KMS-11 (cell line): ENCODE data around the gene SLC27A1.

Experiments used
- H2AFZ ChIP-seq: fragments of 200-600 bp; sonication (generic); 2 replicates; pipeline ENCODE4 v1.6.1; 2016; ENCODE audit warnings: antibody characterized with exemption, mixed run types, low read depth
- H3K27ac ChIP-seq: fragments of 200-600 bp; sonication (generic); 2 replicates; pipeline ENCODE4 v1.6.1; 2016; ENCODE audit warnings: mild to moderate bottlenecking, mixed run types
- H3K27me3 ChIP-seq: fragments of 200-600 bp; sonication (generic); 2 replicates; pipeline ENCODE4 v1.6.1; 2017; ENCODE audit warnings: mild to moderate bottlenecking, low read depth, mixed run types, moderate library complexity; ENCODE audit not compliant: insufficient read depth
- H3K36me3 ChIP-seq: fragments of 200-600 bp; sonication (generic); 2 replicates; pipeline ENCODE4 v1.6.1; 2017; ENCODE audit warnings: mild to moderate bottlenecking, mixed run types; ENCODE audit not compliant: insufficient read depth
- H3K4me1 ChIP-seq: fragments of 200-600 bp; sonication (generic); 2 replicates; pipeline ENCODE4 v1.6.1; 2016; ENCODE audit warnings: mild to moderate bottlenecking, low read depth, mixed run types; ENCODE audit not compliant: poor library complexity, severe bottlenecking
- H3K4me2 ChIP-seq: fragments of 200-600 bp; sonication (generic); 2 replicates; pipeline ENCODE4 v1.7.0; 2016; ENCODE audit warnings: mild to moderate bottlenecking, mixed run types
- H3K4me3 ChIP-seq: fragments of 200-600 bp; sonication (generic); IDR thresholded peaks from 2 replicates; pipeline ENCODE4 v1.6.1; 2017; ENCODE audit warnings: low read depth, low read length, mixed read lengths; ENCODE audit not compliant: insufficient read depth
- H3K79me2 ChIP-seq: fragments of 200-600 bp; sonication (generic); 2 replicates; pipeline ENCODE4 v1.6.1; 2016; ENCODE audit warnings: low read depth, mixed run types; ENCODE audit not compliant: insufficient read depth
- H3K9ac ChIP-seq: fragments of 200-600 bp; sonication (generic); 2 replicates; pipeline ENCODE4 v1.6.1; 2016; ENCODE audit warnings: mild to moderate bottlenecking, mixed run types
- H4K20me1 ChIP-seq: fragments of 200-600 bp; sonication (generic); 2 replicates; pipeline ENCODE4 v1.6.1; 2016; ENCODE audit warnings: mild to moderate bottlenecking, mixed run types; ENCODE audit not compliant: insufficient read depth
- CTCF ChIP-seq: fragments of 200-600 bp; sonication (generic); conservative IDR thresholded peaks from 2 replicates; pipeline ENCODE4 v1.6.1; 2017; ENCODE audit warnings: low read depth, mild to moderate bottlenecking, antibody characterized with exemption, low read length, moderate library complexity, mixed read lengths

Gene SLC27A1

GRCh38 chr19:17529239-17530158, 59.2 kb downstream of the SLC27A1 start:
- H3K9ac ChIP-seq = no peak overlapping the region
- H4K20me1 ChIP-seq = no peaks in the 10 kb centered on the region
- no peak overlapping the region for H2AFZ ChIP-seq
- no peak overlapping the region for H3K27ac ChIP-seq
- H3K4me3 ChIP-seq = no peak overlapping the region
- TF ChIP-seq CTCF = no peak
- H3K36me3 ChIP-seq = no peaks in the 10 kb centered on the region
- no peaks in the 10 kb centered on the region for H3K79me2 ChIP-seq
- H3K4me2 ChIP-seq = no peak overlapping the region
- H3K4me1 ChIP-seq = peaks cover 25% of the 10 kb centered on the region
- H3K27me3 ChIP-seq = peaks cover 80% of the 10 kb centered on the region

- no peak overlapping the region for H3K27ac ChIP-seq
- no peak overlapping the region for H2AFZ ChIP-seq
- no peak overlapping the region for H3K4me2 ChIP-seq
- no peaks in the 10 kb centered on the region for H3K79me2 ChIP-seq
- H3K36me3 ChIP-seq = no peaks in the 10 kb centered on the region
- peaks cover 73% of the 10 kb centered on the region for H3K27me3 ChIP-seq
- H3K4me3 ChIP-seq = no peak overlapping the region
- H4K20me1 ChIP-seq = no peaks in the 10 kb centered on the region
- H3K9ac ChIP-seq = no peak overlapping the region
- peaks cover 31% of the 10 kb centered on the region for H3K4me1 ChIP-seq
- no peak for TF ChIP-seq CTCF
Observed at GRCh38 chr19:17530586-17530985, 60.3 kb downstream of the SLC27A1 start.

GRCh38 chr19:17532116-17532515, 61.8 kb downstream of the SLC27A1 start:
- no peak overlapping the region for H2AFZ ChIP-seq
- peaks cover 73% of the 10 kb centered on the region for H3K27me3 ChIP-seq
- H3K36me3 ChIP-seq = no peaks in the 10 kb centered on the region
- no peak overlapping the region for H3K4me3 ChIP-seq
- no peaks in the 10 kb centered on the region for H4K20me1 ChIP-seq
- H3K27ac ChIP-seq = no peak overlapping the region
- no peak for TF ChIP-seq CTCF
- no peak overlapping the region for H3K9ac ChIP-seq
- H3K4me2 ChIP-seq = no peak overlapping the region
- H3K4me1 ChIP-seq = peaks cover 19% of the 10 kb centered on the region
- no peaks in the 10 kb centered on the region for H3K79me2 ChIP-seq

- H3K27me3 ChIP-seq = peaks cover 75% of the 10 kb centered on the region
- H3K79me2 ChIP-seq = no peaks in the 10 kb centered on the region
- no peak overlapping the region for H2AFZ ChIP-seq
- no peaks in the 10 kb centered on the region for H3K36me3 ChIP-seq
- no peak overlapping the region for H3K4me2 ChIP-seq
- no peak overlapping the region for H3K9ac ChIP-seq
- no peak overlapping the region for H3K4me3 ChIP-seq
- H3K4me1 ChIP-seq = peaks cover 17% of the 10 kb centered on the region
- H4K20me1 ChIP-seq = no peaks in the 10 kb centered on the region
- TF ChIP-seq CTCF = no peak
- H3K27ac ChIP-seq = no peak overlapping the region
Observed at GRCh38 chr19:17532557-17532956, 62.2 kb downstream of the SLC27A1 start.
